ENCODE results near the gene STARD3.
"Not testable (repeated sequence)": the region's sequence is repeated elsewhere in the genome, so short reads cannot be mapped to it uniquely, and the experiment has no call there.

The STARD3 gene

DNA sequence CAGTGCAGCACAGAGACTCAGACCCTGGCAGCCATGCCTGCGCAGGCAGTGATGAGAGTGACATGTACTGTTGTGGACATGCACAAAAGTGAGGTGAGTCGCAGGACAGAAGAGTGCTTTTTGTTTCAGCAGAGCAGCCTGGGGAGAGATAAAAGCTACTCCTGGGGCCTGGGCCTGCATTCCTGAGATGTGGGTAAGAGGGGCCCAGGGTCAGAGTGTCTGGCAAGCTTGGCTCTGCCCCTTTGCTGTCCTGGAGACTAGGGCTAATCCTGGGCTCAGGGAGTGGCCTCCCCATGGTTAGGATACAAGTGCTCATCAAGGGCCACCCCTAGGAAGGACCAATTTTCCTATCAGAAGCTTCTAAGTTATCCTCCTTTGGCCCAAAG lies 58.1 kb downstream of the STARD3 start:
- no peak for DNase-seq (ENCODE audit: low read depth)

DNA sequence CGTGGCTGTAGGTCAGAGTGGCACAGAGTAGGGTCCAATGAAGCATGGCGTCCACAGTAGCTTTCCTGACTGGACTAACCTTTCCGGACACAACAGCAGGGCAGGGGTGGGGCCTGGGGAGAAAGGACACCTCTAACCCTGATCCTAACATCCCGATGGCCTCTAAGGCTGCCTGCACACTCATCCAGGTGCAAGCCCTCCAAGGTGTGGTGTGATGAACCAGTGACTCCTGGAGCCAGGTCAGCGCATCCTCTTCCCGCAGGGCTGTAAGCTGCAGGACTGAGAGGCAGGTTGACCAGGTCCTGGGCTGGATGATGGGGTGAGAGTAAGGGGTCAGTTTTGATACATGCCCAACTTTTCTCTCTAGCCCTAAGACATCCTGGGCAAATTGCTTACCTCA lies 59.8 kb downstream of the STARD3 start:
- no peak for DNase-seq (ENCODE audit: low read depth)

DNA sequence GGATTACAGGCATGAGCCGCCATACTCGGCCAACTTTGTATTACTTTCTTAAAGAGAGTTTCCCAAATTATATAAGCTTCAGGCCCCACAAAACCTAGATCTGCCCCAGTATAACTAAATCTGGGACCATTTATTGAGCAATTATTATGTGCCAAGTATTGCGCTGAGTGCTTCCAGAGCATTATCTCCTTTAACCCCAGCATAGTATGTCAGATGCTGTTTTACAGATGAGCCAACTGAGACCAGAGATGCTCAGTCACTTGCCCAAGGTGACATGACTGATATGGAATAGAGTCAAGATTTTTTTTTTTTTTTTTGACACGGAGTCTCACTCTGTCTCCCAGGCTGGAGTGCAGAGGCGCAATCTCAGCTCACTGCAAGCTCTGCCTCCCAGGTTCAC lies 61.0 kb downstream of the STARD3 start:
- no peak for DNase-seq (ENCODE audit: low read depth)

DNA sequence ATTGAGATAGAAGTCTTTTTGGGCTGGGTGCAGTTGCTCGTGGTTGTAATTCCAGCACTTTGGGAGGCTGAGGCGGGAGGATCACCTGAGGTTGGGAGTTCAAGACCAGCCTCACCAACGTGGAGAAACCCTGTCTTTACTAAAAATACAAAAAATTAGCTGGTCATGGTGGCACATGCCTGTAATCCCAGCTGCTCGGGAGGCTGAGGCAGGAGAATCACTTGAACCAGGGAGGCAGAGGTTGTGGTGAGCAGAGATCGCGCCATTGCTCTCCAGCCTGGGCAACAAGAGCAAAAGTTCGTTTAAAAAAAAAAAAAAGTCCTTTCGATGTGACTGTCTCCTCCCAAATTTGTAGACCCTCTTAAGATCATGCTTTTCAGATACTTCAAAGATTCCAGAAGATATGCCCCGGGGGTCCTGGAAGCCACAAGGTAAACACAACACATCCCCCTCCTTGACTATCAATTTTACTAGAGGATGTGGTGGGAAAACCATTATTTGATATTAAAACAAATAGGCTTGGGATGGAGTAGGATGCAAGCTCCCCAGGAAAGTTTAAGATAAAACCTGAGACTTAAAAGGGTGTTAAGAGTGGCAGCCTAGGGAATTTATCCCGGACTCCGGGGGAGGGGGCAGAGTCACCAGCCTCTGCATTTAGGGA lies 62.3 kb downstream of the STARD3 start:
- not testable (repeated sequence) for DNase-seq (ENCODE audit: low read depth)

DNA sequence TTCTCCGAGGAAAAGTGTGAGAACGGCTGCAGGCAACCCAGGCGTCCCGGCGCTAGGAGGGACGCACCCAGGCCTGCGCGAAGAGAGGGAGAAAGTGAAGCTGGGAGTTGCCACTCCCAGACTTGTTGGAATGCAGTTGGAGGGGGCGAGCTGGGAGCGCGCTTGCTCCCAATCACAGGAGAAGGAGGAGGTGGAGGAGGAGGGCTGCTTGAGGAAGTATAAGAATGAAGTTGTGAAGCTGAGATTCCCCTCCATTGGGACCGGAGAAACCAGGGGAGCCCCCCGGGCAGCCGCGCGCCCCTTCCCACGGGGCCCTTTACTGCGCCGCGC lies 62.8 kb downstream of the STARD3 start, which contains the start of gene ERBB2:
ERBB2 (plus strand) TSS at position 247 of the 330 bp plus-strand sequence. CDS start 175 bp downstream, outside the sequence.
- no peak for DNase-seq (ENCODE audit: low read depth)

DNA sequence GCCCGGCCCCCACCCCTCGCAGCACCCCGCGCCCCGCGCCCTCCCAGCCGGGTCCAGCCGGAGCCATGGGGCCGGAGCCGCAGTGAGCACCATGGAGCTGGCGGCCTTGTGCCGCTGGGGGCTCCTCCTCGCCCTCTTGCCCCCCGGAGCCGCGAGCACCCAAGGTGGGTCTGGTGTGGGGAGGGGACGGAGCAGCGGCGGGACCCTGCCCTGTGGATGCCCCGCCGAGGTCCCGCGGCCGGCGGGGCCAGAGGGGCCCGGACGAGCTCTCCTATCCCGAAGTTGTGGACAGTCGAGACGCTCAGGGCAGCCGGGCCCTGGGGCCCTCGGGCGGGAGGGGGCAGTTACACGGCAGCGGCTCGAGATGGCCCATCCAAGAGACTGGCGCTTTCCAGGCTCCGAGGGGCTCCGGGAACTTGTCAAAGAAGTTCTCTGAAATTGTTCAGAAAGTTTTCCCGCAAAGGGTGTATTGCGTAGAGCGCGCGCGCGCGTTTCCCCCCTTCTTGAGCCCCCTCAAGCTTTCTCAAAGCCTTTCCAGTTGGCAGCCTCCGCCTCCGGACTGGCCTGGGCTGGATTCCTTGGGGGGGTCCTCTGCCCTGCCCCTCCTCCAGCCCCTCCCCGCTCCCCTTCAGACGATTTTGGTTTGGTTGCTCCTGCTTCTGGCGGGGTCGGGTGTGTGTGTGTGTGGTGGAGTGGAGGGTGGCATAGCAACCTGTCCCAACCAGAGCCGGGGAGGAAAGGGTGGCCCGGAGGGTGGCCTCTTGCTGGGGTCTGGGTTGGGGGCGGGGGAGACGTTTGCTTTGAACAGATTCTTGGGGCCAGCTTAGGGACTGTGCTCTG lies 63.4 kb downstream of the STARD3 start:
- DNase-seq (ENCODE audit: low read depth) = no peak

DNA sequence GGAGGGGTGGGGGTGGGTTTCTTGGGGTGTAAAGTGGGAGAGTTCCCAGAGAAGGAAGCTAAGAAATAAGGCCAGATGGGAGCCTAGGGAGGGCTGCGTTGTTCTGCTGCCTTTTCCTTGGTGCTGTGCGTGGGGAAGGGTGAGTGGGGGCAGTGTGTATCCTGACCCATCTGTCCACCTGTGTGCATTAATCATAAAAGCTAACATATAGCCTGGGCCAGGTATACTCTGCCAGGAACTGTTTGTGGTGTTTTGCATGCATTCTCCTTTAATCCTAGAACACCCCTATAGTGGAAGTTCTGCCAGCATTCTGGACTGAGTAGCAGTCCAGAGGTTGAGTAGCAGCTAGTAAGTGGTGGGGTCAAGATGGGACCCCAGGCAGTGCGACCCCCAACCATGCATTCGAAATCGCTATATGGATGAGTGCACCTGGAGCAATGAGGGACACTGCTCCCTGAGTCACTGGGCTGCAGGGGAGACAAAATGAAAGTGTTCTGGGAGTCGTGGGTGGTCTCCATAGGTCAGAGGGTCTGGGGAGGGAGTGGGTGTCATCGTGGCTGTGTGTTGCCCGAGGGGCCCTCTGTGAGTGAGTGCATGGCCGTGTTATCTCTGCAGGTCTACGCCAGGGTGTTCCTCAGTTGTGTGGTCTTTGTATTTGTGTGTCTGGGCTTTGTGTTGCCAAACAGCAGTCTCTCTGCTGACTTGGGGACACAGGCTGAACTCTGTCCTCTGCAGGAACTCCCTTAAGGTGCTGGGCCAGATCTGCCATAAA lies 64.3 kb downstream of the STARD3 start:
- DNase-seq (ENCODE audit: low read depth) = no peak

DNA sequence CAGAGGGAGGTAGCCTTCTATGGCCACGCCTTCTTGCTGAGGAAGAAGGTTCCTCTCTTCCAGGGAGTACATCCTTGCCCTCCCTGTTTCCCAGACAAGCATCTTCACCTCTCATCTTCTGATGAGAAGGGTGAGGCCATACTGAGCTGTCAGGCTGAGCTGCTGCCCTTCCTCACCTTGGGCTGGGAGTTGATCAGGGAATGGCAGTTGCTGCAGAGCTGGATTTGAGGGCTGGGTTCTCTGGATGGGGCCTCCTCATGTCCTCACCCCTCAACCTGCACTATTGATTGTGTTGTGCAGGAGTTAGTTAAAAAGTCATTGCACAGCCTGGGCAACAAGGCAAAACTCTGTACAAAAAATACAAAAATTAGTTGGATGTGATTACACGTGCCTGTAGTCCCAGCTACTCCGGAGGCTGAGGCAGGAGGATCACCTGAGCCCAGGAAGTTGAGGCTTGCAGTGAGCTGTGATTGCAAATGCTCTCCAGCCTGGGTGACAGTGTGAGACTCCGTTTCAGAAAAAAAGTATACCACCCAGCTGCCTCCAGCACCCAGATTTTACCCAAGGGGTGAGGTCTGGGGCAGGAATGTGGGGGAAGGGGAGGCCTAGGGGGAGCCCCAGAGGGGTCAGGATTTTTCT lies 65.0 kb downstream of the STARD3 start:
- no peak for DNase-seq (ENCODE audit: low read depth)

DNA sequence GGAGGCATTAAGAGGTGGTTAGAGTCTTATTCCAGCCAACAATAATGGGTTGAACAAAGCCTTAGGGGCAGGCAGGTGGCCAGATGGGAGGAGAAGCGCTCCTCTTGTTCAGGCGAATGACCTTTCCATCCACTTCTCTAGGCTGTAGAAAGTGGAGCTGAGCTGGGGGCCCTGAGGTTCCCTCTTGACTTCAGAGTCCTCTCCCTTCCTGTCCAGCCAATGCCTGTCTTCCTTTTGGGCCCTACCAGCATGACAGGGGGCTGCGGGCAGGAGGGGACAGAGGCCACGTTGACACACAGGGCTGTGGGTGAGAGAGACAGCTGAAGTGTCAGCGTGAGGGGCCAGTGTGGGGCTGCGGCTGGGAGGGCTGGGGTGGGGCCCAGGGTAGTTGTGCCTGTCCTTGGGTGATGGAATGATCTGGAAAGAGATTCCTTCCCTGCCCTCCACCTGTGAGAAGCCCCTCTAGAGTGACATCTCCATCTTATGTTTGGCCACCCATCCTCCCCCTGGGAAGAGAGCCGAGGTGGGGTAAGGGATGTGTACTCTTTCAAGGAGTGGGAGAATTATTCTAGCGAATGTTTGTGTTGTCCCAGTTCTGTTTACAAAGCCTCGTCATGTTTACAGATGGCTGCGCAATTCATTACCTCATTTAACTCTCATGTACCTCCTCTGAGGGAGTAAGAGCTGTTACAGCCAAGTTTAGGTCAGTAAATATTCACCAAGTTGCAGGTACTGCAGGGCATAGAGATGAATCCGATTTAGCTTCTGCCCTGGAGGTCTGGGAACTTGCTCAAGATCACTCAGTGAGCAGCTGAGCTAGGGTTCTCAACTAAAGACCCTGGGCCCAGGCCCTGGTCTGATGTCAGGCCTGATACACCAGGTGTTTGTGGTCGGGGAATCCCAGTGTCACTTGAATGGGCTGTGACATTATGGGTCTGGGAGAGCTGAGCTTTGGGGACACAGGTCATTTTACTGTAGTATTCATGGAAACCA lies 66.3 kb downstream of the STARD3 start:
- no peak for DNase-seq (ENCODE audit: low read depth)

DNA sequence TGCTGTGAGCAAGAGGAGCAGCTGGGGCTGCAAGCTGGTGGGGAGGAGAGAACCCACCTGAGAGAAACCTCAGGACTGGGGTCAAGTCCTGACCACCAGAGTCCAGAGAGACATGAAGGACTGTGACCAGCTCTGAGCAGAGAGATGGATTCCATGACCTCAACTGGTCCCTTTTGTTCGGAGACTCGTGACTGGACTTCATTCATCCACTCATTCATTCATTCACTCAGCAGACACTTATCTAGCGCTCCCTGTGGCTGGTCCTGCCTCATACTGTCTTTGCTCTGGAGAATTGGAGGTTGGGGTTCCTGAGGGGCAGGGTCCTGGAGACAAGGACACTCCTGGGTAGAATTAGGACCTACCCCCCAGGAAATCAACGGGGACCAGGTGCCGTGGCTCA lies 67.0 kb downstream of the STARD3 start:
- DNase-seq (ENCODE audit: low read depth) = no peak

DNA sequence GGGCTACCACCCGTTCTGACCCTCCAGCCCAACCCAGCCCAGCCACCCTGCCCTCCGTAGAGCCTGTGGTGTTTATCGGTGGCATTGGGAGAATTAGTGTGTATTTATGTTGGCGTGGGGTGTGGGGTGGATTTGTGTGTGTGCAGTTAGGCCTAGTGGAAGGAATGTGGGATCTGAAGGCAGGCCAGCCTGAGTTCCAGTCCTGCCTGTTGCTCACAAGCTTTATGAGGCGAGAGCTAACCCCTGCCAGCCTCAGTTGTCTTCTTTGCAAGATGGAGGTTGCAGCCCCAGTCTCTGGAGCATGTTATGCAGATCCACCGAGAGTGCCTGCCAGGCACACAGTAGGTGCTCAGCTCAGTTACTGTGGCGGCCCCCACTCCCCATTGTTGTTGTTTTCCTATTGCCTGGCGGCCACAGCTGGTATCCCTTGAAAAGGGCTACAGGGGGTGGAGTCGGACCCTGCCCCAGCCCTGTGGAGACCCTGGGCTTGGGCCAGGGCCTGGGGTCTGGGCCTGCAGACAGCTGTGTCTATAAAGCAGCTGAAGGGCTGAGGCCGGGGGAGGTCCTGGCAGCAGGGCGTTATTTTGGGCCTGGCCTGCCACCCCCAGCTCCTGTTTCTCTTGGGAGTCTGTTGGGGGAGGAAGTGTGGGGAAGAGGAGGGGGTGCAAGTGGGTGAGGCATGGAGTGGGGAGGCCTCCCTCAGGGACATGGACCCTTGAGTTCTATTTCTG lies 68.0 kb downstream of the STARD3 start:
- DNase-seq (ENCODE audit: low read depth) = no peak

DNA sequence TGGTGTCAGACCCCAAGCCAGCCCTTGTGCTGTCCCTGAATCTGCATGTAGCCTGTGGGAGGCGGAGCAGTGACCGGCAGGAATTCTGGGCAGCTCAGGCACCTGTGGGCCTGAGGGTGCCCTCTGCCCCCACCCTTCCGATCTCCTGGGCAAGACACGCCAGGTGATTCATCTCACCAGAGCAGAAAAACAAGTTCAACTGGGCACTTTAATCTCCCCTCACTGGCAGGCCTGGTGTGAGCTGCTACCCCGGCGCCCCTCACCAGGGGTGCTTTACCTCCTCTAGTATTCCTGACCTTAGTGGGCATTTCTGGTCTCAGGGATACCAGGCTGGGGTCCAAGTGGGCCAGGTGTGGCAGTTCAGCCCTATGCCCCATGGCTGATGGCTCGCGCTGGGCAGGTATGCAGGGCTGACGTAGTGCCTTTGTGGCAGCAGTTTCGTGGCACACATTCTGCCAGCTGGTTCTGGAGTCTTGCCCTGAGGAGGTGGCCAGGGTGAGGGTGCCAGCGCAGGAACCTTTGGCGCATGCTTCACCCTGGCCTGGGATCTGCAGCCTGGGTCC lies 68.9 kb downstream of the STARD3 start:
- DNase-seq (ENCODE audit: low read depth) = no peak

DNA sequence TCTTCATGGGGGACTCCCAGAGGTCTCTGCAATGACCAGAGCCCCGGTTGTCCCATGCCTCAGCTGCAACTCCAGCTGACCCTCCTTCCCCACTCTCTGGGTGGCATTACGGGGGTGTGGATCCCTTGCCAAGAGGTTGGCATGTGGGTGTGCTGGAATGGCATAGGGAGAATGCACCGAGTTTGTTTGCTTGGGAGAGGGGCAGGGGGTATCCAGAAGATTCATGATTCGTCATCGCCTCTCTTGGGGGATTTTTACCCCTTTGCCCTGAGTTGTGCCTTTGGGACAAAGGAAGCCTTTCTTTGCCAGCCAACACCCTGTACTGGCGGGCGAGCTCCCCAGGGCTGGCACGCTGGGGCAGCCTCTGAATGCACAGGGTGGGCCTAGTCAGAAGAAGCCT lies 69.4 kb downstream of the STARD3 start:
- DNase-seq (ENCODE audit: low read depth) = no peak

DNA sequence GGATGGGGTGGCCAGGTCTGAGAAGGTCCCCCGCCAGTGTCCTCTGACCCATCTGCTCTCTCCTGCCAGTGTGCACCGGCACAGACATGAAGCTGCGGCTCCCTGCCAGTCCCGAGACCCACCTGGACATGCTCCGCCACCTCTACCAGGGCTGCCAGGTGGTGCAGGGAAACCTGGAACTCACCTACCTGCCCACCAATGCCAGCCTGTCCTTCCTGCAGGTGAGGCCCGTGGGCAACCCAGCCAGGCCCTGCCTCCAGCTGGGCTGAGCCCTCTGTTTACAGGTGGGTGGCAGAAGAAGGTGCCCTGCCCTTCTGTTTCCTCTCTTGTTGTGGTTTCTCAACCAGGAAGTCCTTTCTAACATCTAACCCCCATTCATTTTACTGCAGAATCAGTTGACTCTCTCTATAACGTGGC lies 70.0 kb downstream of the STARD3 start:
- DNase-seq (ENCODE audit: low read depth) = no peak

DNA sequence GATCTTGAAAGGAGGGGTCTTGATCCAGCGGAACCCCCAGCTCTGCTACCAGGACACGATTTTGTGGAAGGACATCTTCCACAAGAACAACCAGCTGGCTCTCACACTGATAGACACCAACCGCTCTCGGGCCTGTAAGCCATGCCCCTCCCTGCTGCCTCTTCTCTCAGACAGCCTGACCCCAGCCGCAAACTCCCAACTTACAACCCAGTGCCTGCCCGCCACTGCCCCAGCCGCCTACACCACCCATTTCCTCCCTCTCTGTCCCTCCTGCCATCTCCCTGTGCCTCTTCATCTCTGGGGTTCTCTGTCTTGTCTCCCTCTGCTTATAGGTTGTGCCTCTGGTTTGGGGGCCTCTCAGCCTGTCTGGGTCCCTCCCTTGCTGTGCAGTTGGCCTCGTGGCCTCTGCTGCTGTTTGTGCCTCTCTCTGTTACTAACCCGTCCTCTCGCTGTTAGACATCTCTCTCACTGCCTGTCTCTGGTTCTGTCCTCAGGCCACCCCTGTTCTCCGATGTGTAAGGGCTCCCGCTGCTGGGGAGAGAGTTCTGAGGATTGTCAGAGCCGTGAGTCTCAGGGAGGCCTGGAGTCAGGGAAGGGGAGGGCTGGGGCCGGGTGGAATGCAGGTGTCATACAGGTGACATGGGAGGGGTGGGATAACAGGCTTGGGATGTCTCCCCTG lies 72.5 kb downstream of the STARD3 start:
- no peak for DNase-seq (ENCODE audit: low read depth)

DNA sequence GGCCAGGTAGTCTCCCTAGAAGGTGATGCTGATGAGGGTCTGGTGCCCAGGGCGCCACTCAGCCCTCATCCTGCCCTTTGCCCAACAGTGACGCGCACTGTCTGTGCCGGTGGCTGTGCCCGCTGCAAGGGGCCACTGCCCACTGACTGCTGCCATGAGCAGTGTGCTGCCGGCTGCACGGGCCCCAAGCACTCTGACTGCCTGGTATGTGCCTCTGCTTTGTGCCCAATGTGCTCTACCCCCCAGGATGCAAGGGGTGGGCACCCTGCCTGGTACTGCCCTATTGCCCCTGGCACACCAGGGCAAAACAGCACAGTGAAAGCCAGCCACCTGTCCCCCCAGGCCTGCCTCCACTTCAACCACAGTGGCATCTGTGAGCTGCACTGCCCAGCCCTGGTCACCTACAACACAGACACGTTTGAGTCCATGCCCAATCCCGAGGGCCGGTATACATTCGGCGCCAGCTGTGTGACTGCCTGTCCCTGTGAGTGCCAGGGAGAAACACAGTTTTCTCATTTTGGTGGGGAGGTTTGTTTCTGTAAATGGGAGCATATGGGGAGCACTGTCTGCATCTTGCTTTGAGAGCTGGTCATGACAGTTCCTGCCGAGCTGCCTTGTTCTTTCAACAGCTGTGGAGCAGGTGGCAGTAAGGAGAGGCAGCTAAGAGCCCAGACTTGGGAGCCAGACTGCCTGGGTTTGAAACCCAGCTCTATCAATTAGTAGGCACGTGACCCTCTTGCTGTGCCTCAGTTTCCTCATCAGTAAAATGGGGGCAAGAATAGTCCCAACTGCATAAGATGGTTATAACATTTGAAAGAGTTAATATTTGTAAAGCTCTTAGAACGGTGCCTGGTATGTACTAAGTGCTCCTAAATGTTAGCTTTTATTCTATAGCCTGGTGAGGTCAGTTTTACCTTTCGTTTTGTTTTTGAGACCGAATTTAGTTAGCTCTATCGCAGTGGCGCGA lies 73.3 kb downstream of the STARD3 start:
- no peak for DNase-seq (ENCODE audit: low read depth)

DNA sequence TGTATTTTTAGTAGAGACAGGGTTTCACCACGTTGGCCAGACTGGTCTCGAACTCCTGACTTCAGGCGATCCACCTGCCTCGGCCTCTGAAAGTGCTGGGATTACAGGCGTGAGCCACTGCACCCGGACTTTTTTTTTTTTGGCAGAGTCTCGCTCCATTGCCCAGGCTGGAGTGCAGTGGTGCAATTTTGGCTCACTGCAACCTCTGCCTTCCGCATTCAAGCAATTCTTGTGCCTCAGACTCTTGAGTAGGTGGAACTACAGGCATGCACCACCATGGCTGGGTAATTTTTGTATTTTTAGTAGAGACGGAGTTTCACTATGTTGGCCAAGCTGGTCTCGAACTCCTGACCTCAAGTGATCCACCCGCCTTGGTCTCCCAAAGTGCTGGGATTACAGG lies 74.1 kb downstream of the STARD3 start:
- DNase-seq (ENCODE audit: low read depth) = not testable (repeated sequence)

DNA sequence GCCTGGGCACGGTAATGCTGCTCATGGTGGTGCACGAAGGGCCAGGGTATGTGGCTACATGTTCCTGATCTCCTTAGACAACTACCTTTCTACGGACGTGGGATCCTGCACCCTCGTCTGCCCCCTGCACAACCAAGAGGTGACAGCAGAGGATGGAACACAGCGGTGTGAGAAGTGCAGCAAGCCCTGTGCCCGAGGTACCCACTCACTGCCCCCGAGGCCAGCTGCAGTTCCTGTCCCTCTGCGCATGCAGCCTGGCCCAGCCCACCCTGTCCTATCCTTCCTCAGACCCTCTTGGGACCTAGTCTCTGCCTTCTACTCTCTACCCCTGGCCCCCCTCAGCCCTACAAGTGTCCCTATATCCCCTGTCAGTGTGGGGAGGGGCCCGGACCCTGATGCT lies 74.9 kb downstream of the STARD3 start:
- no peak for DNase-seq (ENCODE audit: low read depth)
